ENCODE data around the gene GRID1.
"Not testable (repeated sequence)": the region's sequence is repeated elsewhere in the genome, so short reads cannot be mapped to it uniquely, and the experiment has no call there.

The GRID1 gene

DNA sequence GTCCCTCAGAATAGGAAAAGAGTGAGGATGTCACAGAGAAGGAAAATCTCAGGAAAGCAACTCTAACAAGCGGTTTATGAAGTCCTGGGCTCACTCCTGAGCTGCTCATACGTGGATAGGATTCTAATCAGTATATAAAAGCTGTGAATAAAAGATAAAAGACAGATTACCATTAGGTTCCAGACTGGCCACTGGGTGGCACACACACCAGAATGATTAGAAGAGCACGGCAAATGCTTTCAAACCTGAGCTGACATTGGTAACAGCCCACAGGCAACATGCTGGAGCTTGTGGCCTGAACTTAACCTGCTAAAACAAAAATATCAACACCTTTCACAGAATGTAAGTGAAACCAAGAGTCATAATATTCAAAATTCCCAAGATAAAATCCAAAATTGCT is 370.8 kb downstream of the GRID1 start:
- DNase-seq (ENCODE audit: low spot score) = peak; percentile 19

DNA sequence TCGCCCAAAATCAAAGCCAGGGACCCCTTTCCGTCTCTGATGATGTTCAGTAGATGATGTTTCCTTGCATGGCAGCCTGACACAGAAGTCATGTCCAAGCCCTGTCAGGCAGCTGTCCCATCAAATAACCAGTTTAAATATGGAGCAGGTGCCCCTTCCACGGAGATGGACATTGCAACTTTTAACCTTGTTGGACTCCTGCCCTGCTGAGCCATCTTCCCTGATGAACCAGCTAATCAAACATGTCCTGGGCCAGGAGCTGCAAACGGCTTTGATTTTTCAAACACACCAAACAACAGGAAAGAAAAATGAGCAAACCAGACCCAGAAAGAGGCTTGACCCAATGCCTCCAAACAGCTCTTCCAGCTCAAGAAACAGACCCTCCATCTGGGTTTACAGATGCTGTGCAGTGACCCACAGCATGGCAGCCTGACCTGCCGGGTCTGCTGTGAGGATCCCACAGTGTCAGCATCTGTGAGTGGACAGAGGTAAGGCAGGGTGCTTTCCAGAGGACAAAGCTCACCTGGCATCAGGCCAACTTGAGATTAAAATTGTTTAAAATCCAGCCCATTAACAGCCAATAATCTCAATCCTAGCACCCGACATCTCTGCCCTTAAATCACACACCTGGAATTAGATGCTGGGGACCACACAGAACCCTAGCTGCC is 372.6 kb downstream of the GRID1 start:
- DNase-seq (ENCODE audit: low spot score) = no peak

DNA sequence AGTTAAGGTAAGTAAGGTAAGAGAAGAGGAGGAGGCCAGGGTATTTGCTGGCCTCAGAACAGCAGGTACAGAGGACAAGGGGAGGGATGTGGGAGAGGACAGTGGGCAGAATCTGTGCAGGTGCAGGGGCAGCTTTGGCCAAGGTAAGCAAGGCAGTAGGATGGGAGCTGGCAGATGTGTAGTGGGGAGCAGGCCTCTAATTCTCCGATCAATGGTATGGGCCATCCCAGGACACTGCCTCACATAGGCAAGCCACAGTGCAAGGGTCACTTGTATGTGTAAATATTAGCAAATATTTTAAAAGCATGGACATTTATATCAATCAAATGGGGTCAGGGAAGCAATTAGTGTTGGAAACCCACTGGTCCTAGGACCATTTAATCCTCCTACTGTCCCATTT is 373.5 kb downstream of the GRID1 start:
- no peak for DNase-seq (ENCODE audit: low spot score)

DNA sequence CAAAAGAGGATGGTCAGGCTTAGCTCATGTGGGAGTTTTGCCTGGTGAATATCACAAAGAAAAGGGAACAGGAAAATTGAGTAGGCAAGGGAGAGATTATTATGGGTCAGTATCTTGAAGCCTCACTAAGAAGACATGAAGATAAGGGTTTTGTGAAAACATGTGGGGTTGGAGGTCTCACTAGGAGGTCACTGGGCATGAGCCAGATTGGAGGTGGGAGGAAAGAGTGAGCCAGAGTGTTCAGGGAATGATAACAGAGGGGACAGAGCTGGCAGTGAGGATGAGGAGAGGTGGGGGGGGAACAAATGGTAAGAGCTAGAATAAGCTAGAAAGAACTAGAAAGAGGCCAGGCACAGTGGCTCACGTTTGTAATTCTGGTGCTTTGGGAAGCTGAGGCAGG is 374.3 kb downstream of the GRID1 start:
- no peak for DNase-seq (ENCODE audit: low spot score)

DNA sequence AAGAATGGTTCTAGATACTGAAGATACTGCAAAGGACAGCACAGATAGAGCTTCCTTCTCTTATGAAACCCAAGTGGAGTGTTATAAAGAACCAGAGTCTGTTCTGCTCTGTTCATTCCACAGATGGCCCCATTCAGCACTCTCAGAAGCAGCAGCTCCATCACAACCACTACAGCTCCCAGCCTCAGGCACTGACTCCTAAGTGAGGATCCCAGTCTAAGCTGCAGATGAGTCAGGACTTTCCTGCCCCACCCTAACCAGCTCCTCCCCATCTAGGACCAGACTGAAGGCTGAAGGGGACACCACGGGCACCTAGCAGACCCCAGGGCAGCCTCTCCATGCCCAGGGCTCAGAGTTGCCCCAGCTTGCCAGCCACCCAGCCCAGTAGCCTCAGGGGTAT is 379.8 kb downstream of the GRID1 start:
- no peak for DNase-seq (ENCODE audit: low spot score)

DNA sequence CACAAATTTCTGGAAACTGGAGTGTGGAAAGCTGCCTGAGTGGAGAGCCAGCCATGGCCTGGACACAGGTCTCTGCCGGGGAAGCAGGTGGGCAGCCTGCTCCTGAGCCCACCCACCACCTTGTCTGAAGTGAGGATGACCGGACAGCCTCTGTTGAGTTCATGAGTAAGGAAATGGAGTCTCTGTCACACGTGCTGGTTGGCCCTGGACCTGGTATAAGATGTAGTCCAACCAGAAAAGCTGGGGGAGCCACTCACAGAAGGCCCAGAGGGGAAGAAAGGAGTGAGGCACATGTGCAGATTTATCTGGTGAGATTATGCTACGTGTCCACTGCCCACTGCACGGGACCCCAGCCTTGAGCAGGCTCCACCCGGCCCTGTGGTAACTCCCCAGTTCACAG is 383.5 kb downstream of the GRID1 start:
- DNase-seq (ENCODE audit: low spot score) = no peak

DNA sequence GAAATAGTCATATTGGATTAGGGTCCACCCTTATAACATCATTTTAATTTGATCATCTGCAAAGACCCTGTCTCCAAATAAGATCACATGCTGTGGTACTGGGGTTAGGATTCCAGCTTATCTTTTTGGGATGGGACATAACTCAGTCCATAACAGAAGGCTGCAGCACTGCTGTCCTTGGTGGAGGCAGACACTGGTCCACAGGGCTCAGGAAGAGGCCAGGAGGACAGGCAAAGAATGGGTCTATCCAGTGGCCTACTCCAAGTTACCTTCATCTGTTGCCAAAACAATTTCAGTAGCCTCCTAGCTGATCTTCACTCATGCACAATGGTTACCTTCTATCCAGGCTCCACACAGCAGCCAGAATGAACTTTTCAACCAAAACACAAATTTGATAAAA is 387.0 kb downstream of the GRID1 start:
- DNase-seq (ENCODE audit: low spot score) = no peak

DNA sequence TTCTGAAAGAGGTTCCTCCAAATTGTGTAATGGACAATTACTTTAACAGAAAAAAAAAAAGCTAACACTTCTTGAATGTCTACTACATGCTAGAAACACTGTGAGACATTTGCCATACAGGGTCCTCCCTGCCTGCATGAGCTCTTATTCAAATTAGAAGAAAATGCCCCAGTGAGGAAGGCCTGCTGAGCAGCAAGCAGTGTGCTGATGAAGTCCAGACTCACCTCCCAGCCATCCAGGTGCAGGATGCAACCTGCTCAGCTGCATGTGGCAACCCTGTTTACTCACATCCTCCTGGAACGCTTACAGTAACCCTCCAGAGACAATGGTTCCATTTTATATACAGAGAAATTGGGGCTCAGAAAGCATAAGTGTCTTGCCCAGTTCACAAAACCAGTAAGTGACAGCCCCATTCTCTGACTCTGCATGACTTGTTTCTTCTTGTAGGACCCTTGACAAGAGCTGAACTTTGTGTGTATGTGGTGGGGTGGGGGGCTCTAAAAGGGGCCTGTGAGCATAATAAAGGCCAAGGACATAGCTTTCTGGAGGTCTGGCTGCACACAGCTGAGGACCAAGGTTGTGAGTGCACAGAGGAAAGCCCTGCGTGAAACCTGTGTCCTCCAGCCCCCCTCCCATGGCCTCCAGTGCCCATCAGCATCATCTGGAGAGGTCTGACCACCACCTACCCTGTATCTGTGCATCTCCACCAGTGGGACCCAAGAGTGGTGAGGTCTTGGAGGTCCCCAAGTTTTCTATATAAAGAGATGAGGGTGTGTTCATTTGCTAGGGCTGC is 387.8 kb downstream of the GRID1 start:
- no peak for DNase-seq (ENCODE audit: low spot score)

DNA sequence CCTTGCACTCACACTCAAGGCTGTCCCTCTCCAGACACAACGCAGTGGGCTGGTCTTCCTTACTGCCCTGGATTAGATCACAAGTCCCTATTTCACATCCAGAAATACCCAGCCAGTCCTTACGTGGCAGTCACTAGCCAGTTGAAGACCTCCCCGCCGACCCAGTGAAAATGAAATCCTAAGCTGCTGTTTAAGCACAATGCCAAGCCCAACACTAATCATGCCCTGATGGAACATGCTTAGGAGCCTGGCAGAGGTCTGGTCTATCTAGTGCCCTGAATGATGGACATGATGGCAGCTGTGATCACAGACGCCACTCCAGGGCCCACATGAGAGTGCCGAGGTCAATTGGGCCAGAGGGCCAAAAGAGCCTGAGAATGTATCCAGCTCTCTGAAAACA is 389.0 kb downstream of the GRID1 start:
- DNase-seq (ENCODE audit: low spot score) = no peak

DNA sequence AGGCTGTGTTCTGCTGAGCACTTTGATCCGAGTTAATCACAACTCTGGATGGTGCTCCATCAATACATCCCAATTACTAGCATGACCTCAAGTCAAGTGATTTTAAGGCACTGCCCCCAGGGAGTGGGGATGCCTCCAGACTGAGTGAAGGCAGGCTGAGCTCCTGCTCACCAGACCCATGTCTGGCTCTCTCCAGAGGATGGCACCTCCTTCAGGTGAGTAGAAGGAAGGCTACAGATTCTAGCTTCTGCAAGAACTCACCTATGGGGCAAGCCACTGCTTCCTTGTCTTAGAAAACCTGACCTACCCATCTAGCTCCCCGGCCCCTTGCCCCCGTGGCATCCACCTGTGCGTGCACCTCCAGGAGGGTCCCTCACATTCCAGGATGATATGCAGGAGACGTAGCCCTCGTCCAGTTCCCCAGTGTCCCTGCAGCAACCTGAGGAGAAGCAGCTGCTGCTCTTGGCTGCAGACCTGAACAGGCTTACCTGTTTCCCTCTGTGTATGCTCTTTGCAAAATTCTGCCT is 390.3 kb downstream of the GRID1 start:
- no peak for DNase-seq (ENCODE audit: low spot score)

DNA sequence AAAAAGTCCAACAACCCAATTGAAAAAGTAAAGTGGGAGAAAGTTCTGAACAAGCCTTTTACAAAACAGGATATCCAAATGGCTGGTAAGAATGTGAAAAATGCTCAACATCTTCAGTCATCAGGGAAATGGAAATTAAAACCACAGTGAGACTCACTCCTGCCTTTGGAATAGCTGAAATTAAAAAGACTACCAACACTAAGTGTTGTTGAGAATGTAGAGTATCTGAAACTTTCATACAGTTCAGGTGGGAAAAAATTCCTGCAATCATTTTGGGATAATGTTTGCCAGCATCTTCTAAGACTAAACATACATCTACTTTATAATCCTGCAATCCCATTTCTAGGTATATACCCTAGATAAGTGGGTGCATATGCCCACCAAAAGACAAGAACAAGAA is 395.1 kb downstream of the GRID1 start:
- DNase-seq (ENCODE audit: low spot score) = no peak

DNA sequence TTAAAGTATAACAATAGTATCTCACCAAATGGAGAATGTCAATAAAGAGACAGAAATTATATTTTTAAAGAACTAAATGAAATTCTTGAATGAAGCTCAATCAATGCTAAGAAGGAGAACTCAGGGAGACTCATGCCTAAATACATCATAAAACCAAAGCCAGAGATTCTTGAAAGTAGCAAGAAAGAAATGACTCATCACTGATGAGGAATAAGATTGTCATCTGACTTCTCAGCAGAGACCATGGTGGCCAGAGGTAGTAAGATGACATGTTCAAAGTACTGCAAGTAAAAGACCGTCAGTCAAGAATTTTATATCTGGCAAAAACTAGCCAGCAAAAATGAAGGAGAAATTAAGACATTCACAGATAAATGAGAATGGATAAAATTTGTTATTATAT is 399.0 kb downstream of the GRID1 start:
- no peak for DNase-seq (ENCODE audit: low spot score)

DNA sequence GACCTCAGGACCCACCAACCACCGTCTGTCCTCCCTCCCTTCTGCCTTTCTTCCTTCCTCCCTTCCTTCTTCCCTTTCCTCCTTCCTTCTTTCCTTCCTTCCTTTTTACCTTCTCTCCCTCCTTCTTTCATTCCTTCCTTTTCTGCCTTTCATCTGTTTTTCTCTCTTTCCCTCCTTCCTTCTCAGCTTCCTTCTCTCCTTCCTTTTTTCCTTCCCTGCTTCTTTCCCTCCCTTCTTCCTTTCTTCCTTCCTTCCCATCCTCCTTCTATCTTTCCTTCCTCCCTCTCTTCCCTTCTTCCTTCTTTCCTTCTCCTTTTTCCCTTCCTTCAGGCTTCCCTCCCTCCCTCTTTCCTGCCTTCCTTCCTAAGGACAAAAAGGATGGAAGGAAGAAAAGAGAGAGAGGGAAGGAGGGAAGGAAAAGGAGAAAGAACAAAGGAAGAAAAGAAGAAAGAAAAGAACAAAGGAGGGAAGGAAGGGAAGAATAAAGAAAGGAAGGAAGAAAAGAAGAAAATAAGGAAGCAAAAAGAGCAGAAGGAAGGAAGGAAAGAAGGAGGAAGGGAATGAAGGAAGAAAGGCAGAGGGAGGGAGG is 405.0 kb downstream of the GRID1 start:
- no peak for DNase-seq (ENCODE audit: low spot score)

DNA sequence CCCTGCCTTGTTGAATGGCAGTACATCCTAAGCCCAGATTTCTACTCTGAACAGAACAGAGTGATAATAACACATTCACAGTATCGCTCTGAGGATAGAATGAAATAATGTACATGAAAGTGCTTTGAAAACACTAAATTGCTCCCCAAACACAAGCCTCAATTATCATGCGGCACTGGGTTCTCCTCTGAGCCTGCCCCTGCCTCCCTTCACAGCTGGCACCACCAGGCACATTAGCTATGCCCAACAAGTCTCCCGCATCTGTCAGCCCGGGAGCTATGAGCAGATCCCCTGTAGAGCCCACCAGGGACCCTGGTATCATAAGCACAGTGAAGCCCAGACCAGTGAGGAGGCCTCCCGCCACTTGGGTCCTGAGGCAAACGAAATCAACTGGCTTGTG is 405.5 kb downstream of the GRID1 start:
- no peak for DNase-seq (ENCODE audit: low spot score)

DNA sequence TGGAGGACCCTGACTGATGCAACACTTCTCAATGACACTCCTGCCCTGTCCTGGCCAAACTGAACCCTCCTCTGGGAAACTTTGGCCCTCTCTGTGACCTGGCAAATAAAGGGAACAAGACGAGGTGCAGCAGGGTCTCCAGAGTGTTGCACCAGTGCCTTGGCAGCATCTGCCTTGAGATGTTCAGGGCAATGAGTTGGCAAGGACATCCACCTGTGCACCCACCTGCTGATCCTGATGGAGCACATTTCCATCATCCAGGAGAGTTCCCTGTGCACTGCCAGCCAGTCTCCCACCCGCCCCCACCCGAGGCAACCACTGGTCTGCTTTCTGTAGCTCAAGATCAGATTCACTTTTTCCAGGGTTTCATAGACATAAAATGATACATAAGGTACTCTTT is 407.4 kb downstream of the GRID1 start:
- DNase-seq (ENCODE audit: low spot score) = no peak

DNA sequence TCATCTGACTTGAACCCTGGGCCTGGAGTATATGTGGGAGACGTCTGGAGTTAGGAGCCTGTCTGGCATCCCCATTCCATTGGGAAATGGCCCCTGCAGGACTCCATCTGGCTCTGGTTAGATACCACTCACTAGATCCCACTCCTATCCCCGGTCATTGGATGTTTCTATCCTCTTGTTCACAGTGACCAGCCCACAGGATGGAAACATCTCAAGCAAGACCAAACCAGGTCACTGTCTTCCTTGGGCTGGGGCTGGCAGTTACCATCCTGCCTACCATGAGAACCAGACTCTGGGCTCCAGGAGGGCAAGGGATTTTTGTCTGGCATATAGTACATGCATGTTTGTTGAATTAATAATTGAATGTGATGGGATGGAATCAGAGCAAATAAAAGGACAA is 415.7 kb downstream of the GRID1 start:
- DNase-seq (ENCODE audit: low spot score) = no peak

DNA sequence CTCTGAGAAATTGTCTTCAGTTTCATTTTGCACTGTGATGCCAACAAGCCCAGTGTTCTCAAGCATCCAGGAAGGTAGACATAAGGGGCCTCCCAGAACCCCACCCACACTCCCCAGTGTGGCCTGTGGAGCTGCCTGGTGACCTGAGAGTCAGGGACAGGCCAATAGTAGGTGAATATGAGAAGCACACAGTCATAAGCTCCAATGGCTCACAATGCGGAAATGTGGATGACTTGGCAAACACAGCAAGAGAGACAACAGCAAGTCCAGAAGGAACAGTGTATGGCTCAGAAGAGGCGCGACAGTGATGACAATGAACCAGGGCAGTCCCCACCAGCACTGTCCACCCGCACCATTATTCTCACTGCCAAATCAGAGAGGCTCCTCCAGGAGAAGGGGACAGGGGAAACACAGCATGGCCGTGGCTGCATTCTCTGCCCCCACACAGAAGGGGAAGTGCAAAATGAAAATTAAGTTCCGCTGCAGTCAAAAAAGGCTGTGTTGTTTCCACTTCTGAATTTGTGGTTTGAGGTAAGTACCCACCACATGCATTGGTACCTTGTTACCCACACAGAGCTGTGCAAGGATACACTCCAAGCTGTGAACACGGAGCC is 419.8 kb downstream of the GRID1 start:
- no peak for DNase-seq (ENCODE audit: low spot score)

DNA sequence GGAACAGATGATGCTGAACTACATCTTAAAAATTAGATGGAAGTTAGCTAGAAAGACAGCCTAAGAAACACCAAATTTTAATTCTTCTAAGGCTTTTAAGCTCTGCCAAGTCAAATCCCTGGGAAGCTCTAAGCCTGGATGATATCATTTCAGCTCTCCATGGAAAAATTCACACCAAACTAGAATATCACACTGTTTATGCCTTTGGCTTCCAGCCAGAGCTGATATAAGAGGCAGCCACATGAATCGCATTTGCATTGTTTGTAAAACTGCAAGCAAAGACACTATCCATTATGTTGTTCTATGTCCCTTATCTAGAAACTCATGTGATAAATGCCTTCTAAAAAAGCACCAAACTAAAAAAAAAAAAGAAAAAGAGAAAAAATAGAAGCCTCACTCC is 430.4 kb downstream of the GRID1 start:
- DNase-seq (ENCODE audit: low spot score) = no peak

DNA sequence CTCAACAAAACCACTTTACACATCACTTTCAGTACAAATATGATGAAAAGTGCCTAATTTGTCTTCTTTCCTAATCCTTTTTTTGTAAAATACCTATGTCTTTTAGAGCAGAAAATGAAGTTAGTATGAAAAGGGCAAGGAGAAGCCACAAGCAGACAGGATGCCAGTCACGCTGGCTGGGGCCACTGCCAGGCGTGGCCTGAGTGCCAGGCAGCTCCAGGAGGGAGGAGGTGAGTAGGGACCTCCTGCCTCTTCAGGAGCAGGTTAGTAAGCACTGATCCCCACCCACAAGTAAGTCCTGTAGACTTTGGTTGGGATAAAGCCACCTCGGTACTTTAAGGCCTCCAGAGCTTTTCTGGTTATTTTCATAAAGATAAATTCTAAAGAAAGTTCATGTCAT is 432.0 kb downstream of the GRID1 start:
- no peak for DNase-seq (ENCODE audit: low spot score)

DNA sequence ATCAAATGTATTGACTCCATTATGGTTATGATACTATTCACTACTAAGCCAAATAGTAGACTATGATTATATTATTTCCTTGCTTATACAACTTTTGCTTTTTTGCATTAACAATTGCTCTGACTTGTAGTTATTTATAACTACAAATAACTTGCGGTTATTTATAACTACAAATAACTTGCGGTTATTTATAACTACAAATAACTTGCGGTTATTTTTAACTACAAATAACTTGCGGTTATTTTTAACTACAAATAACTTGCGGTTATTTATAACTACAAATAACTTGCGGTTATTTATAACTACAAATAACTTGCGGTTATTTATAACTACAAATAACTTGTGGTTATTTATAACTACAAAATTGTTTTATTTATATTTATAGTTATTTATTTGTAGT is 436.6 kb downstream of the GRID1 start:
- not testable (repeated sequence) for DNase-seq (ENCODE audit: low spot score)

DNA sequence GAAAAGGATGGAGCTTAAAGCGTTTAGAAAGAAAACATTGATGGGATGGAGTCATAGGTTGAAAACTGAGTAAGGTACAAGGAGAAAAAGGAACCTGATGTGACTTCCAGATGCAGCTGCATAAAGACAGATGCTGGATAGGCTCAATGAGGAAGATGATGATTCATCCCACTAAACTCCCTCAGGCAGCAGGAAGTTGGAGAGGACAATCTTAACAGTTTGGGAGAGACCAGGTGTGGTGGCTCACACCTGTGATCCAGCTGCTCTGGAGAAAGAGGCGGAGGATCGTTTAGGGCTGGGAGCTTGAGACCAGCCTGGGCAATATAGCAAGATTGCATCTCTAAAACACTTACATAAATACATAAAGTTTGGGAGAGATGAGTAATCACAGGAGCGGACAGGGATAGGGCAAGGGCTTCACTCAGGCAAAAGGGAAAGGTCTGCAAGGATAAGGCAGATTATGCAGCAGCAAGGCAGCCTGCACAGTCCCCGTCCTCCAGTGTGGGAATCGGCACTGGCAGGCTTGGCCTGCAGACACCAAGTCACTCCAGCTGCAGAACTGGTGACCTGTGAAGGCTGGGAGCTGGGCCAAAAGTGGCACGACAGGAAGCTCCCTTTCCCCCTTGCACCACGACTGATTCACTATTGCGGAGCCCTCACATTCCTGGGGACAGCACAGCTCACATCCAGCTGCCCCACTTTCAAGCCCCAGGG is 438.5 kb downstream of the GRID1 start:
- DNase-seq (ENCODE audit: low spot score) = no peak

DNA sequence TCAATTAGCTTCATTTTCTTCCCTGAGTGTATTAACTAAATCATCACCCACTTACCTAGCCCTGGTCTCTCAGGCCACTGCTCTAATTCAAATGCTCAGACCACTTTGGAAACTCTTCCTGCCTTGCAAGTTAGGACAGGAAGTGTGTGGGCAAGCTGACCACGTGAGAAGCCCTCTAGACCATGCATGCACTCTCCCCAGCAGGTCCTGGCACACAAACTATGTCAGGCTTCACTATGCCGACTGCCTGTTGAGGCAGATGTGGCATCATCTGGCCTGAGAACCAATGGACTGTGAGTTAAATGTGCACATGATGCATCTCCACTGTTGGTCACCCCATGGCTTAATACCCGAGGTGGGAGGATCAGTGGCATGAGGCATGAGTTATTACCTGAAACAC is 439.6 kb downstream of the GRID1 start:
- DNase-seq (ENCODE audit: low spot score) = no peak

All from cerebellar cortex (tissue), 1 donor.